Liver (tissue), 9 donors: ENCODE data around the gene SLC27A3. TPM values are rescaled to one million over a fixed set of nuclear protein-coding genes. Genes with fewer than 3 reads are reported as not detected.
A peak's percentile ranks its signal among the peaks of the same experiment; 100 is the strongest.

ENCODE experiments used
- DNase-seq: peaks from one replicate; pipeline ENCODE4 v3.0.0-alpha.2; 2017; ENCODE audit warnings: low spot score
- H3K27ac ChIP-seq, 2 donors: one replicate each; pipeline ENCODE4 v1.7.0; 2013; ENCODE audit warnings: inconsistent platforms in 2 of 2, low read length in 2 of 2, control low read depth in 1 of 2, low read depth in 1 of 2, mild to moderate bottlenecking in 1 of 2
- H3K27me3 ChIP-seq, 4 donors: one replicate each; pipeline versions ENCODE4 v1.6.1 to v1.7.0; 2013; ENCODE audit warnings: low read length in 3 of 4, inconsistent platforms in 1 of 4, mild to moderate bottlenecking in 1 of 4, moderate library complexity in 1 of 4; ENCODE audit not compliant: control insufficient read depth in 4 of 4, insufficient read depth in 4 of 4
- H3K36me3 ChIP-seq, 4 donors: one replicate each; pipeline versions ENCODE4 v1.6.1 to v1.7.0; 2013; ENCODE audit warnings: low read length in 3 of 4, mild to moderate bottlenecking in 3 of 4, low read depth in 1 of 4, moderate library complexity in 1 of 4; ENCODE audit not compliant: control insufficient read depth in 4 of 4, insufficient read depth in 3 of 4
- H3K4me1 ChIP-seq, 4 donors: one replicate each; pipeline versions ENCODE4 v1.6.1 to v1.7.0; 2013; ENCODE audit warnings: low read length in 3 of 4, mild to moderate bottlenecking in 3 of 4, moderate library complexity in 1 of 4; ENCODE audit not compliant: control insufficient read depth in 4 of 4, insufficient read depth in 4 of 4
- H3K4me3 ChIP-seq, 3 donors: one replicate each; pipeline versions ENCODE4 v1.6.1 to v1.7.0; 2013; ENCODE audit warnings: low read length in 3 of 3, control low read depth in 1 of 3, low read depth in 1 of 3, mild to moderate bottlenecking in 1 of 3
- H3K9ac ChIP-seq, 2 donors: one replicate each; pipeline ENCODE4 v1.7.0; 2013; ENCODE audit warnings: low read length in 2 of 2, mild to moderate bottlenecking in 2 of 2, moderate library complexity in 2 of 2, control low read depth in 1 of 2, low read depth in 1 of 2
- H3K9me3 ChIP-seq, 4 donors: one replicate each; pipeline versions ENCODE4 v1.6.1 to v1.7.0; 2013; ENCODE audit warnings: low read length in 3 of 4; ENCODE audit not compliant: control insufficient read depth in 4 of 4
- EGR1 ChIP-seq, 2 donors: IDR thresholded peaks; 2 replicates each; pipeline ENCODE4 v1.6.1; 2016 to 2018; ENCODE audit warnings: antibody characterized with exemption in 2 of 2, low read depth in 2 of 2
- FOXA2 ChIP-seq: IDR thresholded peaks from 2 replicates; pipeline ENCODE4 v1.6.1; 2016; ENCODE audit warnings: antibody characterized with exemption
- GABPA ChIP-seq, 2 donors: IDR thresholded peaks in 1 of 2; conservative IDR thresholded peaks in 1 of 2; 2 replicates each; pipeline ENCODE4 v1.6.1; 2016; ENCODE audit warnings: antibody characterized with exemption in 2 of 2, mild to moderate bottlenecking in 1 of 2, moderate library complexity in 1 of 2
- HNF4A ChIP-seq, 2 donors: conservative IDR thresholded peaks; 2 replicates each; pipeline ENCODE4 v1.6.1; 2016; ENCODE audit warnings: antibody characterized with exemption in 2 of 2, mild to moderate bottlenecking in 2 of 2
- NR2F2 ChIP-seq: IDR thresholded peaks from 2 replicates; pipeline ENCODE4 v1.6.1; 2016; ENCODE audit warnings: antibody characterized with exemption
- RAD21 ChIP-seq, 2 donors: IDR thresholded peaks; 2 replicates each; pipeline ENCODE4 v1.6.1; 2016; ENCODE audit warnings: antibody characterized with exemption in 2 of 2, mild to moderate bottlenecking in 2 of 2
- RXRA ChIP-seq, 2 donors: IDR thresholded peaks; 2 replicates each; pipeline ENCODE4 v1.6.1; 2017 to 2018; ENCODE audit warnings: antibody characterized with exemption in 2 of 2, mild to moderate bottlenecking in 1 of 2
- SP1 ChIP-seq: IDR thresholded peaks from 2 replicates; pipeline ENCODE4 v1.6.1; 2018; ENCODE audit warnings: antibody characterized with exemption, mild to moderate bottlenecking
- TAF1 ChIP-seq: conservative IDR thresholded peaks from 2 replicates; pipeline ENCODE4 v1.6.1; 2016; ENCODE audit warnings: antibody characterized with exemption, mild to moderate bottlenecking
- WGBS: extraction: QIAGEN DNeasy Blood & Tissue Kit; methylation state at CpG from one replicate; pipeline ENCODE4 v1.1.7; 2013; 5-methylcytosine and 5-hydroxymethylcytosine counted together
- polyA plus RNA-seq, 2 donors: library from polyadenylated mRNA; stranded (reverse) in 1 of 2; unstranded in 1 of 2; fragments of 200-250 nt in 1 of 2; fragments of >200 nt in 1 of 2; fragmentation: Nextera tagmentation in 1 of 2; extraction: Ambion mirVana in 1 of 2; gene quantifications; one replicate each; pipeline versions ENCODE4 v1.2.1 to v1.2.3, GENCODE V29; 2013 to 2015
- total RNA-seq, 2 donors: library from RNA; depleted of rRNA; stranded (reverse); fragments of >200 nt; gene quantifications; one replicate each; pipeline ENCODE4 v1.2.3, GENCODE V29; 2014
- TF ChIP-seq, protein P1 (sequence below): fragments of 150-350 bp; IDR thresholded peaks from 2 replicates; pipeline ENCODE4 v1.5.1; 2017; ENCODE audit warnings: improper control_type of control experiment, low read depth, low read length; ENCODE audit not compliant: missing input control
- TF ChIP-seq, protein P2 (sequence below): IDR thresholded peaks from 2 replicates; pipeline ENCODE4 v1.6.1; 2016; ENCODE audit warnings: antibody characterized with exemption
- donor health status: healthy.
- donor health status: healthy.
- donor health status: healthy.
- donor health status: healthy.
- donor health status: healthy.

Gene SLC27A3
- total and polyA plus RNA-seq, 4 donors, result 18.1 to 47.4 (median 28.2) TPM

DNA sequence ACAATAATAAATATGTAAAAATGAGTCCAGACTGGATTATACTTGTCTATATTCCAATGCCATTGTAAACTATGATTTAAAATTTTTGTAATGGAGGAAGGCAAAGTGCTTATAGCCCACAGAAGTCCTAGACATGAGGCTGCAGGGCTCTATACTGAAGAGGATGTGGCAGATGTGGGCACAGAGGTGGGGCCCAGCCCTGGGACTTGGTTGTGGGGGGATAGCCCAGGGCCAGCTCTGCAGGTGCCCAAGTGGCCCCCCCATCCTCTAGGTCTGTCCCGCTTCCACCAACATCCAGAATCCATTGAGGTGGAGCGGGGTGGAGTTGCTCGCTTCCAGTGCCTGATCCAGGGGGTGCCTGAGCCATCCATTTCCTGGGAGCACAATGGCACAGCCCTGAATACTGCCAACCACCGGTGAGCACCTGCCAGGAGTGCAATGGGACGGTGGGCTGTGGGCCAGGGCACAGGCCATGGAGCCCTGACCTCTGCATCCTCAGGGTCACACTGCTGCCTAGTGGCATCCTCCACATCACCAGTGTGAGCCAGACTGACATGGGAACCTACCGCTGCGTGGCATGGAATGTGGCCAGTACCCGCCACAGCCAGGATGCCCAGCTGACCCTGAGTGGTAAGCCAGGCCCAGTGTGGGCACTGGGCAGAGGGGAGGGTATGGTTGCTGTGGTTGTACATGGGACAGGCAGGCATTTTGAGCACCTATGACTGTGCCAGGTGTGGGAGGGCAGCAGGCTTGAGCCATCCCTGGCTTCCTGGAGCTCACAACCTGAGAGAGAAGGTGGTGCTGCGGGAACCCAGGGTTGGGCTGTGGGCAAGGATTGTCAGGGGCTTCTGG is 21.0 kb downstream of the SLC27A3 start:
- 66% methylated on average over 9 of the region's 9 CpGs for WGBS
- TF ChIP-seq GABPA (IDR thresholded peaks at IDR 0.05 in 1 of 2, conservative IDR thresholded peaks at IDR 0.05 in 1 of 2) (no peak), HNF4A (conservative IDR thresholded peaks at IDR 0.05) (no peak), SP1 (no peak), TAF1 (no peak), EGR1 (IDR thresholded peaks at IDR 0.05; ENCODE audit: low read depth in 2 of 2) (no peak)
- TF ChIP-seq, protein P1, sequence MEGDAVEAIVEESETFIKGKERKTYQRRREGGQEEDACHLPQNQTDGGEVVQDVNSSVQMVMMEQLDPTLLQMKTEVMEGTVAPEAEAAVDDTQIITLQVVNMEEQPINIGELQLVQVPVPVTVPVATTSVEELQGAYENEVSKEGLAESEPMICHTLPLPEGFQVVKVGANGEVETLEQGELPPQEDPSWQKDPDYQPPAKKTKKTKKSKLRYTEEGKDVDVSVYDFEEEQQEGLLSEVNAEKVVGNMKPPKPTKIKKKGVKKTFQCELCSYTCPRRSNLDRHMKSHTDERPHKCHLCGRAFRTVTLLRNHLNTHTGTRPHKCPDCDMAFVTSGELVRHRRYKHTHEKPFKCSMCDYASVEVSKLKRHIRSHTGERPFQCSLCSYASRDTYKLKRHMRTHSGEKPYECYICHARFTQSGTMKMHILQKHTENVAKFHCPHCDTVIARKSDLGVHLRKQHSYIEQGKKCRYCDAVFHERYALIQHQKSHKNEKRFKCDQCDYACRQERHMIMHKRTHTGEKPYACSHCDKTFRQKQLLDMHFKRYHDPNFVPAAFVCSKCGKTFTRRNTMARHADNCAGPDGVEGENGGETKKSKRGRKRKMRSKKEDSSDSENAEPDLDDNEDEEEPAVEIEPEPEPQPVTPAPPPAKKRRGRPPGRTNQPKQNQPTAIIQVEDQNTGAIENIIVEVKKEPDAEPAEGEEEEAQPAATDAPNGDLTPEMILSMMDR, result no peak
- Histone ChIP-seq H3K9ac (no peak overlapping the region), H3K9me3 (no peaks in the 10 kb centered on the region), H3K4me1 (peaks cover 2 to 13% (median 9%) of the 10 kb centered on the region in 4 donors), H3K36me3 (no peaks in the 10 kb centered on the region), H3K4me3 (no peak overlapping the region), H3K27me3 (no peaks in the 10 kb centered on the region), H3K27ac (no peak overlapping the region)
- DNase-seq, result no peak

DNA sequence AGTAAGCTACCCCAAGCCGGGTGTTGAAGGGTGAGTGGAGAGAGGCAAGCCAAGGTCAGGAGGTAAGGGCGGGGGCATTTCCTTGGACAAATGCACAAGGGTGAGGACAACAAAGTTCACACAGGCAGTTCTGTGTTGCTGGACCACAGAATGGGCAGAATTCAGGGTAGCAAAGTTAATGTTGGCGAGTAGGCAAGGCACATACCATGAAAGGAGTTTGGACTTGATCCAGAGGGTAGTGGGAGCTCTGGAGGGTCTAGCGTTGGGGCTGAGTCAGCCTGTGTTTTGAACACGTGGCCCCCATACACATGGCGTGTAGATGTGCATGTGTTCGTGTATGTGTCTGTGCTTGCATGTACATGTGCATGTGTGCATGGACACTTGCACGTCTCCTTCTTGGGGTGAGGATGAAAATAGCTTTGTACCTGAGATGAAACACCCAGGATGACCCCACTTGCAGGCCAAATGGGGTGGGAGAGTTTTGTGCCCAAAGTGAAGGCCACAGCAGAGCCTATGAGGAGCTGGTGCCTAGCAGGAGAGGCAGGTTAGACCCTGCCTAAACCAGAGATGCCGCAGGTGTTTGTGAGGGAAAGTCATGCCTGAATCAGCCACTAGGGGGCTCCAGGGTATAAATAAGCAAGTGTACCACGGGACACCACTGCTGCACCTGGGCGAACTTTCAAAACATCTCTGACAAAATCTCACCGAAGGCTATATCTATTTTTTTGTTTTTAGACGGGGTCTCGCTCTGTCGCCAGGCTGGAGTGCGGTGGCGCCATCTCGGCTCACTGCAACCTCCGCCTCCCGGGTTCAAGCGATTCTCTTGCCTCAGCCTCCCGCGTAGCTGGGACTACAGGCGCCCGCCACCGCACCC is 21.8 kb downstream of the SLC27A3 start:
- Histone ChIP-seq H3K36me3 (no peaks in the 10 kb centered on the region), H3K4me1 (peaks cover 2 to 19% (median 13%) of the 10 kb centered on the region in 4 donors), H3K9ac (no peak overlapping the region), H3K4me3 (no peak overlapping the region), H3K27ac (no peak overlapping the region), H3K27me3 (no peaks in the 10 kb centered on the region), H3K9me3 (no peaks in the 10 kb centered on the region)
- TF ChIP-seq RXRA (IDR thresholded peaks at IDR 0.05), result peak in 1 of 2 donors; percentile 31
- peak; percentile 85 to 87 for TF ChIP-seq RAD21 (IDR thresholded peaks at IDR 0.05)
- TF ChIP-seq, protein P1, result peak; percentile 95
- TF ChIP-seq NR2F2, result no peak
- TF ChIP-seq, protein P2, sequence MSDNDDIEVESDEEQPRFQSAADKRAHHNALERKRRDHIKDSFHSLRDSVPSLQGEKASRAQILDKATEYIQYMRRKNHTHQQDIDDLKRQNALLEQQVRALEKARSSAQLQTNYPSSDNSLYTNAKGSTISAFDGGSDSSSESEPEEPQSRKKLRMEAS, result no peak
- no peak for TF ChIP-seq FOXA2
- TF ChIP-seq HNF4A (conservative IDR thresholded peaks at IDR 0.05), result no peak
- 58% methylated on average over 26 of the region's 26 CpGs for WGBS
- DNase-seq, result peak; percentile 86
